Measurements from ENCODE around the gene IKZF1. TPM values are rescaled to one million over a fixed set of nuclear protein-coding genes. Genes with fewer than 3 reads are reported as not detected.
A peak's percentile ranks its signal among the peaks of the same experiment; 100 is the strongest.

IKZF1 gene
- total and polyA plus RNA-seq, 9 of the 15 experiments (the other 6 are each of a cell fraction or from before 2014, with no cell fraction given): 12.6 to 85.3 (median 44.7) TPM

DNA sequence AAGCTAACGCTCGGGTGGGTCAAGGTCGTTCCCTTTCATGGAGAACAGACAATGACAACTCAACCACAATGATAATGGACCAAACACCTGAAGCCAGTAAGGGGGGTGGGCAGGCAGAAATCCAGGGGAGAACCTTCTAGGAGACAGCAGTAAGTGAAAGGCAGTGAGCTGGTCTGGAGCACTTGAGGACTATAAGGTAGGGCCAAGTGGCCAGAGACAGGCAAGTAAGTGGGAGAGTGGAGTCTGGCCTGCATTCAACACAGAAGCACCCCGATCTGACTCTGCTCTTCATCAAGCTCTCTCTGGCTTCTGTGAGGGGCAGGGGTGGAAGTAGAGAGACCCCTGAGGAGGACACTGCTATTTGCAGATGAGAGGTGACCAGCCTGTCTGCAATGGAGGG is 7.7 kb upstream of the IKZF1 start:
- POLR2A ChIA-PET: interaction anchor here (0.6 to 2.8 kb wide), 5 partner anchors 13 to 35 kb away, joined by 3 to 10 read pairs (median 3); no protein-coding TSS in a partner anchor
- Histone ChIP-seq H3K9me3 (replicated peaks; ENCODE audit: control insufficient read depth, insufficient read depth, low read depth, low read length) (no peaks in the 10 kb centered on the region), H3K27ac (ENCODE audit: extremely low read depth, low read depth, low read length) (no peak overlapping the region), H4K20me1 (replicated peaks; ENCODE audit: control insufficient read depth, insufficient read depth, low read length) (no peaks in the 10 kb centered on the region), H3K4me3 (no peak overlapping the region), H3K36me3 (ENCODE audit: control insufficient read depth, insufficient read depth, low read length) (no peaks in the 10 kb centered on the region), H3K4me2 (ENCODE audit: insufficient read depth, low read length) (no peak overlapping the region), H3K27me3 (ENCODE audit: control insufficient read depth in 2 of 2, insufficient read depth in 2 of 2, low read length in 2 of 2) (no peaks in the 10 kb centered on the region), H2AFZ (ENCODE audit: low read depth, low read length) (peak overlapping the region; percentile 60), H3K9ac (ENCODE audit: insufficient read depth in 1 of 2, low read depth in 2 of 2, low read length in 2 of 2) (no peak overlapping the region), H3K4me1 (replicated peaks in 1 of 2; ENCODE audit: control insufficient read depth in 2 of 2, insufficient read depth in 2 of 2, low read length in 2 of 2) (no peaks in the 10 kb centered on the region; a peak in 1 of 5 replicates), H3K79me2 (ENCODE audit: control insufficient read depth, insufficient read depth, low read length) (no peaks in the 10 kb centered on the region), H3K9me1 (ENCODE audit: control insufficient read depth, insufficient read depth, low read length) (no peaks in the 10 kb centered on the region)
- TF ChIP-seq, protein P1, sequence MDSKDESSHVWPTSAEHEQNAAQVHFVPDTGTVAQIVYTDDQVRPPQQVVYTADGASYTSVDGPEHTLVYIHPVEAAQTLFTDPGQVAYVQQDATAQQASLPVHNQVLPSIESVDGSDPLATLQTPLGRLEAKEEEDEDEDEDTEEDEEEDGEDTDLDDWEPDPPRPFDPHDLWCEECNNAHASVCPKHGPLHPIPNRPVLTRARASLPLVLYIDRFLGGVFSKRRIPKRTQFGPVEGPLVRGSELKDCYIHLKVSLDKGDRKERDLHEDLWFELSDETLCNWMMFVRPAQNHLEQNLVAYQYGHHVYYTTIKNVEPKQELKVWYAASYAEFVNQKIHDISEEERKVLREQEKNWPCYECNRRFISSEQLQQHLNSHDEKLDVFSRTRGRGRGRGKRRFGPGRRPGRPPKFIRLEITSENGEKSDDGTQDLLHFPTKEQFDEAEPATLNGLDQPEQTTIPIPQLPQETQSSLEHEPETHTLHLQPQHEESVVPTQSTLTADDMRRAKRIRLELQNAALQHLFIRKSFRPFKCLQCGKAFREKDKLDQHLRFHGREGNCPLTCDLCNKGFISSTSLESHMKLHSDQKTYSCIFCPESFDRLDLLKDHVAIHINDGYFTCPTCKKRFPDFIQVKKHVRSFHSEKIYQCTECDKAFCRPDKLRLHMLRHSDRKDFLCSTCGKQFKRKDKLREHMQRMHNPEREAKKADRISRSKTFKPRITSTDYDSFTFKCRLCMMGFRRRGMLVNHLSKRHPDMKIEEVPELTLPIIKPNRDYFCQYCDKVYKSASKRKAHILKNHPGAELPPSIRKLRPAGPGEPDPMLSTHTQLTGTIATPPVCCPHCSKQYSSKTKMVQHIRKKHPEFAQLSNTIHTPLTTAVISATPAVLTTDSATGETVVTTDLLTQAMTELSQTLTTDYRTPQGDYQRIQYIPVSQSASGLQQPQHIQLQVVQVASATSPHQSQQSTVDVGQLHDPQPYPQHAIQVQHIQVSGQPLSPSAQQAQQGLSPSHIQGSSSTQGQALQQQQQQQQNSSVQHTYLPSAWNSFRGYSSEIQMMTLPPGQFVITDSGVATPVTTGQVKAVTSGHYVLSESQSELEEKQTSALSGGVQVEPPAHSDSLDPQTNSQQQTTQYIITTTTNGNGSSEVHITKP (IDR thresholded peaks at IDR 0.05; ENCODE audit: partially characterized antibody): peak; percentile 85
- TF ChIP-seq MYC (IDR thresholded peaks at IDR 0.05; ENCODE audit: low read depth, low read length) (no peak), MYC (CRISPR knock-in tag; IDR thresholded peaks at IDR 0.05; ENCODE audit: borderline replicate concordance, low read depth) (no peak), GATAD2B (IDR thresholded peaks at IDR 0.05; ENCODE audit: borderline replicate concordance) (no peak), ZZZ3 (IDR thresholded peaks at IDR 0.05) (no peak), GTF2E2 (tag; IDR thresholded peaks at IDR 0.05) (no peak), FOXK1 (CRISPR knock-in tag; IDR thresholded peaks at IDR 0.05; ENCODE audit: borderline replicate concordance) (no peak), SMAD1 (IDR thresholded peaks at IDR 0.05; ENCODE audit: low read depth, low read length, partially characterized antibody) (no peak), TBL1XR1 (IDR thresholded peaks at IDR 0.05; ENCODE audit: low read length in 2 of 2) (no peak)
- TF ChIP-seq, protein P2, sequence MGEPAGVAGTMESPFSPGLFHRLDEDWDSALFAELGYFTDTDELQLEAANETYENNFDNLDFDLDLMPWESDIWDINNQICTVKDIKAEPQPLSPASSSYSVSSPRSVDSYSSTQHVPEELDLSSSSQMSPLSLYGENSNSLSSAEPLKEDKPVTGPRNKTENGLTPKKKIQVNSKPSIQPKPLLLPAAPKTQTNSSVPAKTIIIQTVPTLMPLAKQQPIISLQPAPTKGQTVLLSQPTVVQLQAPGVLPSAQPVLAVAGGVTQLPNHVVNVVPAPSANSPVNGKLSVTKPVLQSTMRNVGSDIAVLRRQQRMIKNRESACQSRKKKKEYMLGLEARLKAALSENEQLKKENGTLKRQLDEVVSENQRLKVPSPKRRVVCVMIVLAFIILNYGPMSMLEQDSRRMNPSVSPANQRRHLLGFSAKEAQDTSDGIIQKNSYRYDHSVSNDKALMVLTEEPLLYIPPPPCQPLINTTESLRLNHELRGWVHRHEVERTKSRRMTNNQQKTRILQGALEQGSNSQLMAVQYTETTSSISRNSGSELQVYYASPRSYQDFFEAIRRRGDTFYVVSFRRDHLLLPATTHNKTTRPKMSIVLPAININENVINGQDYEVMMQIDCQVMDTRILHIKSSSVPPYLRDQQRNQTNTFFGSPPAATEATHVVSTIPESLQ (CRISPR knock-in tag; IDR thresholded peaks at IDR 0.05): no peak
- no TSS peak for BruUV-seq (replicated peaks)
- no peak for DNase-seq (ENCODE audit: extremely low read depth in 1 of 4, low spot score in 3 of 4)
- in situ Hi-C loops (cut with MboI) (no loop called here), intact Hi-C loops (cut with micrococcal nuclease) (no loop called here)
- 40% methylated on average over 4 of the region's 4 CpGs for WGBS (ENCODE audit: insufficient coverage, low coverage, missing lambda C conversion rate)
- CTCF ChIA-PET (ENCODE audit: low intra/inter-chr PET ratio): no interaction called here
- peak; percentile 56 for ATAC-seq
- FAIRE-seq: no peak
